BE2C (cell line): ENCODE measurements around the gene OMA1.
"Not testable (repeated sequence)": the region's sequence is repeated elsewhere in the genome, so short reads cannot be mapped to it uniquely, and the experiment has no call there.

Source experiments
- DNase-seq: peaks from one replicate; pipeline ENCODE4 v3.0.0-alpha.2; 2020
- H3K27me3 ChIP-seq: fragments of 250-450 bp; sonication (Bioruptor Pico); 2 replicates; pipeline ENCODE4 v1.5.1; 2020; ENCODE audit warnings: mild to moderate bottlenecking
- H3K36me3 ChIP-seq: fragments of 250-450 bp; sonication (Bioruptor Pico); 2 replicates; pipeline ENCODE4 v1.5.1; 2020; ENCODE audit warnings: mild to moderate bottlenecking
- H3K4me1 ChIP-seq: fragments of 250-450 bp; sonication (Bioruptor Pico); 2 replicates; pipeline ENCODE4 v1.5.1; 2020
- H3K4me3 ChIP-seq: 2 replicates; pipeline ENCODE4 v1.5.1; 2011; ENCODE audit warnings: low read depth, low read length
- H3K9me3 ChIP-seq: fragments of 250-450 bp; sonication (Bioruptor Pico); 2 replicates; pipeline ENCODE4 v1.5.1; 2020
- TF ChIP-seq, protein P1 (sequence below): IDR thresholded peaks from 2 replicates; pipeline ENCODE4 v1.5.1; 2012; ENCODE audit warnings: mild to moderate bottlenecking, low read depth, low read length

Gene OMA1

DNA sequence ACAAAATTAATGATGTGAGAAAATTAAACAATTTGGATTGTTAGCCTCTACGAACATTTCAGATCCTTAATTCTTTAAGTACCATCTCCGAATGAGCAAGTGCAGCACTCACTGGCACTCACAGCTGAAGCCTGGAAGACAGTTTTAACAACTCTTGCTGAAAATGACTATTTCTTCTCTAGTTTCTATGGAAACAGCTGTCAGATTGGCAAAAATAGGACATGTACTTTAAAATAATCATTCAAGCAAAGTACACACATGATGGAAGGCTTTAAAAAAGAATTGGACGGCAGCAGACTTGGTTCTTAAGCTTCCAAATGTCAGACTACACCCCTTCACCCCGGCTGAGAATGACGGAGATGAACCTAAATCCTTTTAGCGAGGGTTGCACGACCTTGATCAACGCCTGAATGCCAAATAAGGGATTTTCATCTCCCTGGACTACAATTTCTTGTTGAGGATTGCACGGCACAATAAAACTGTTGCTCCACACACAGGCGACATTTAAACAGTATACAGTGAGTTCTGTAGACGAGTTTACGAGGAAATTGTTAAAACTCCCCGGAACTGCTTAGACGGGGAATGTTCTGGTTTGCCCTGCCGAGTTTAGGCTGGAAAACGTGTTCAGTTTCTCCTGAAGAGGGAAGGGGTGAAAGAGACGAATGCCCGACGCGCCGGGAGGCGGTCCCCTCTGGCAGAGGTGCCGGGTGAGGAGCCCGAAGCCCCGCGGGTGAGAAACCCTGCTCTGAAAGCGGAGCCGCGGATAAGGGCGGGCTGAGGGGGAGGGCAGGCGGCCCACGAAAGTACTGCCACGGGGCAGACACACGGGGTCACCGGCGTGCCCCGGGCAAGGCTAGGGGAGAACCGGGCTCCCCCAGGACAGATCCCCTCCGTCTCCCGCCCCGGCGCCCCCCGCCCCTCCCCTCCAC, 671 bp downstream of the OMA1 start:
- H3K36me3 ChIP-seq = no peaks in the 10 kb centered on the region
- peak overlapping the region; percentile 74 for H3K4me3 ChIP-seq
- H3K9me3 ChIP-seq = no peaks in the 10 kb centered on the region
- DNase-seq = peak; percentile 60
- TF ChIP-seq, protein P1, sequence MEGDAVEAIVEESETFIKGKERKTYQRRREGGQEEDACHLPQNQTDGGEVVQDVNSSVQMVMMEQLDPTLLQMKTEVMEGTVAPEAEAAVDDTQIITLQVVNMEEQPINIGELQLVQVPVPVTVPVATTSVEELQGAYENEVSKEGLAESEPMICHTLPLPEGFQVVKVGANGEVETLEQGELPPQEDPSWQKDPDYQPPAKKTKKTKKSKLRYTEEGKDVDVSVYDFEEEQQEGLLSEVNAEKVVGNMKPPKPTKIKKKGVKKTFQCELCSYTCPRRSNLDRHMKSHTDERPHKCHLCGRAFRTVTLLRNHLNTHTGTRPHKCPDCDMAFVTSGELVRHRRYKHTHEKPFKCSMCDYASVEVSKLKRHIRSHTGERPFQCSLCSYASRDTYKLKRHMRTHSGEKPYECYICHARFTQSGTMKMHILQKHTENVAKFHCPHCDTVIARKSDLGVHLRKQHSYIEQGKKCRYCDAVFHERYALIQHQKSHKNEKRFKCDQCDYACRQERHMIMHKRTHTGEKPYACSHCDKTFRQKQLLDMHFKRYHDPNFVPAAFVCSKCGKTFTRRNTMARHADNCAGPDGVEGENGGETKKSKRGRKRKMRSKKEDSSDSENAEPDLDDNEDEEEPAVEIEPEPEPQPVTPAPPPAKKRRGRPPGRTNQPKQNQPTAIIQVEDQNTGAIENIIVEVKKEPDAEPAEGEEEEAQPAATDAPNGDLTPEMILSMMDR = no peak
- H3K4me1 ChIP-seq = no peaks in the 10 kb centered on the region
- H3K27me3 ChIP-seq = no peaks in the 10 kb centered on the region

DNA sequence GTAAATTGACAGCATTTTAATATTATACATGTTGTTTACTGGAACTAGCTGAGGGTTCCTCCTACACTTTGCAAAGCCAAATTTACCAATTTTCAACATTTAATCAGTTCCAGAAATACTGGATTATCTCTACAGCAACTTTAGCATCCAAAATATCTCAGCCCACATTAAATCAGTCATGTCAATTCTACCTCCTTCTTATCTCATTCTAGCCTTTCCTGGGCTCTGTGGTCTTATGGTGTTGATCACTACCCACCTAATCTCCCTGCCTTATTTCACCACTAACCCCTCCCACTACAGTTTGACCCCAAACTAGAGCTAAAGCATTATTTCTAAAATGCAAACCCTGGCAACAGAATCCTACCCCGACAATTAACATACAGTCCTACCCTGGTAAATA, 3.3 kb downstream of the OMA1 start:
- no peaks in the 10 kb centered on the region for H3K27me3 ChIP-seq
- no peak for DNase-seq
- H3K4me3 ChIP-seq = no peak overlapping the region
- no peaks in the 10 kb centered on the region for H3K4me1 ChIP-seq
- TF ChIP-seq, protein P1 = no peak
- no peaks in the 10 kb centered on the region for H3K9me3 ChIP-seq
- H3K36me3 ChIP-seq = no peaks in the 10 kb centered on the region

DNA sequence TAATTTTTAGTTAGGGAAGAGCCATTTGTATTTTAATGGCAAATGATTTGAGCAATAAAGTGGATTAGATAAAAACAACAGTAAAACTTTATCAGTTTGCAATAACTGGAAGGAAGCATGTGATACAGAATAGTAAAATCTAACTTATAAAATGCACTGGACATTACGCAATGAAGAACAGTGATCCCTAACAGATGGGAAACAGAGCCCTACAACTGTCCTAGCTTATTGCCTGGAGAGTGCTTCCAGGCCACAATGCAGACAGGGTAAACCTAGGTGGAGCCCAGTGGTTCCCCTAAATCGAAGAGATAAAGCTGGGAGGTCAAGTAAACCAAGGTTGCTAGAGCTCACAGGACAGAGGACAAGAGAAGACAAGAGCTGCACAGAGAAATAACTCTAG, 7.0 kb downstream of the OMA1 start:
- H3K4me1 ChIP-seq = no peaks in the 10 kb centered on the region
- no peaks in the 10 kb centered on the region for H3K9me3 ChIP-seq
- TF ChIP-seq, protein P1 = no peak
- no peaks in the 10 kb centered on the region for H3K27me3 ChIP-seq
- no peak overlapping the region for H3K4me3 ChIP-seq
- H3K36me3 ChIP-seq = no peaks in the 10 kb centered on the region
- DNase-seq = no peak

DNA sequence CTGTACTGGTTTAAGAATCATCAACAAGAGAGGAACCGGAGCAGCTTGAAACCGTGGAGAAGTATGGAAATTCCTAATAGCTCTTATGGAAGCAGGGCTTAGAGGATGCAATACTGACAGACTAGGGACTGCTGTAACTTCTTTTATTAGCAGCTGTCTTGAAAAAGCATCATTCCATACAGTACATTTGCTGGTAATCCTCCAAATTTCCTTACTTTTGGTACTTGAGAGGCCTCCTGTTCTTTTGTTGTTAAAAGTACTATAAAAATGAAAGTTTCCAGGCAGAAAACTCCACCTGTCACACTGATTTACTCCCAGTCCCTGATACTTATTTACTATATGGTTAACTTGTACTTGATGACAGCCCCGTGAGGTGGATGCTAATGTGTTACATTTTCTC, 7.7 kb downstream of the OMA1 start:
- Histone ChIP-seq H3K4me3 (no peak overlapping the region), H3K27me3 (no peaks in the 10 kb centered on the region), H3K9me3 (no peaks in the 10 kb centered on the region), H3K4me1 (no peaks in the 10 kb centered on the region), H3K36me3 (no peaks in the 10 kb centered on the region)
- no peak for DNase-seq
- TF ChIP-seq, protein P1 = no peak

DNA sequence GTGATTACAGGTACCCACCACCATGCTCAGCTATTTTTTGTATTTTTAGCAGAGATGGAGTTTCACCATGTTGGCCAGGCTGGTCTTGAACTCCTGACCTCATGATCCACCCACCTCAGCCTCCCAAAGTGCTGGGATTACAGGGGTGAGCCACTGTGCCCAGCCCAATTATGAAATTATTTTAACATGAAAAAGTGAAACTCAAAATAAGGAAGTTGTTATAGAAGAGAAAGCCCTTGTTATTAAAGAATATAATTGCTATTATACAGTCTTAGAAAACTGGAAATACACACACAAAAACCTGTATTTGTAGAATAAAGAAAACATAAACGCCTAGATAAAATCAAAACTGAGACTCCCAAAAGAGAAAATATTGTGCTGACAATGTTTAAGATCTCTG, 14.7 kb downstream of the OMA1 start:
- H3K4me3 ChIP-seq, H3K9me3 ChIP-seq, H3K4me1 ChIP-seq, H3K36me3 ChIP-seq, H3K27me3 ChIP-seq, DNase-seq: not testable (repeated sequence)

DNA sequence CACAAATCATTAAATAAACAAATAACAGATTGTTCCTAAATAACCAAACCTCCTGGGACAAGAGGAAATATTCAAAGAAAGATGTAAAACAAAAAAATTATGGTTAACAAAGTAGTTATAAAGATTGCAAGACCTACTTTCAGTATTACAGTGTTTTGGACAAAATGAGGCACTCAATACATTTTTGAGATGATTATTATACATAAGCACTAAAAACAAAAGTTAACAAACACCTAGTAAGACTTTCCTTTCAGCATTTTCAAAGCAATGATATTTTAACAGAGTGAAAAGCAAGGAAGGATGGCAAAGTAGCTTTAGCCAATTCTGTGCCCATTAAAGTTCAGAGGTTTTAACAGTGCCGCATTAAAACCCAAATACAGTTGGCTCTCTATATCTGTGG, 17.2 kb downstream of the OMA1 start:
- H3K4me1 ChIP-seq = no peaks in the 10 kb centered on the region
- H3K4me3 ChIP-seq = no peak overlapping the region
- no peaks in the 10 kb centered on the region for H3K27me3 ChIP-seq
- DNase-seq = no peak
- no peaks in the 10 kb centered on the region for H3K9me3 ChIP-seq
- TF ChIP-seq, protein P1 = no peak
- H3K36me3 ChIP-seq = no peaks in the 10 kb centered on the region
